GM21576 (cell line): ENCODE measurements around the gene PAPPA.

ENCODE experiments used
- ATAC-seq: cut with Tn5 transposase; IDR thresholded peaks from one replicate; pipeline ENCODE4 v1.9.1; 2021; ENCODE audit warnings: mild to moderate bottlenecking, moderate library complexity; ENCODE audit not compliant: unreplicated experiment

PAPPA gene

GRCh38 chr9:116336133-116336862 is 182.7 kb downstream of the PAPPA start:
- no peak for ATAC-seq

- no peak for ATAC-seq
These were observed 183.4 kb downstream of the PAPPA start for GRCh38 chr9:116337015-116337414.

GRCh38 chr9:116340270-116340669 is 186.7 kb downstream of the PAPPA start:
- no peak for ATAC-seq

GRCh38 chr9:116342061-116342460 is 188.5 kb downstream of the PAPPA start:
- no peak for ATAC-seq

GRCh38 chr9:116342941-116343340 is 189.3 kb downstream of the PAPPA start:
- ATAC-seq: no peak

GRCh38 chr9:116344416-116344815 is 190.8 kb downstream of the PAPPA start:
- ATAC-seq: no peak

GRCh38 chr9:116345393-116345792 is 191.8 kb downstream of the PAPPA start:
- ATAC-seq: no peak

GRCh38 chr9:116345817-116346216 is 192.2 kb downstream of the PAPPA start:
- no peak for ATAC-seq

GRCh38 chr9:116349684-116350083 is 196.1 kb downstream of the PAPPA start:
- ATAC-seq: no peak

GRCh38 chr9:116350213-116350612 is 196.6 kb downstream of the PAPPA start:
- ATAC-seq: no peak

GRCh38 chr9:116352958-116353357 is 199.4 kb downstream of the PAPPA start:
- ATAC-seq: no peak

GRCh38 chr9:116355153-116355921 is 201.7 kb downstream of the PAPPA start:
- no peak for ATAC-seq

- no peak for ATAC-seq
These were observed 204.7 kb downstream of the PAPPA start for GRCh38 chr9:116358251-116358650.

- ATAC-seq: no peak
These were observed 206.4 kb downstream of the PAPPA start for GRCh38 chr9:116360016-116360415.

- ATAC-seq: no peak
These were observed 207.4 kb downstream of the PAPPA start for GRCh38 chr9:116360989-116361388.

- no peak for ATAC-seq
These were observed 208.0 kb downstream of the PAPPA start for GRCh38 chr9:116361547-116361946.

- ATAC-seq: no peak
These were observed 208.9 kb downstream of the PAPPA start for GRCh38 chr9:116362493-116362892.

- no peak for ATAC-seq
These were observed 211.5 kb downstream of the PAPPA start for GRCh38 chr9:116365056-116365471.

GRCh38 chr9:116366241-116366640 is 212.7 kb downstream of the PAPPA start:
- ATAC-seq: no peak

GRCh38 chr9:116368680-116369079 is 215.1 kb downstream of the PAPPA start:
- ATAC-seq: no peak

- ATAC-seq: no peak
These were observed 216.1 kb downstream of the PAPPA start for GRCh38 chr9:116369706-116370105.

GRCh38 chr9:116370556-116370955 is 217.0 kb downstream of the PAPPA start:
- ATAC-seq: no peak
